Adrenal gland (tissue), 5 donors: ENCODE measurements around the gene SPPL3.

Source experiments
- POLR2A ChIP-seq, 2 donors: fragments of 450-650 bp; IDR thresholded peaks; one replicate each; pipeline ENCODE4 v1.6.1; 2017; ENCODE audit warnings: antibody characterized with exemption in 2 of 2, mild to moderate bottlenecking in 2 of 2, moderate library complexity in 1 of 2
- TF ChIP-seq, protein P1 (sequence below), 6 experiments: fragments of 450-650 bp in 4 of 6; fragments of 200-600 bp in 2 of 6; sonication (generic) in 1 of 6; IDR thresholded peaks; 1 replicate in 5 of 6; 2 replicates in 1 of 6; pipeline versions ENCODE4 v1.5.1 to v1.8.0; 2016 to 2021; ENCODE audit warnings: antibody characterized with exemption in 6 of 6, mild to moderate bottlenecking in 2 of 6, moderate library complexity in 1 of 6
- donor health status: DM: no; HTN: no; CAD: no.

DNA sequence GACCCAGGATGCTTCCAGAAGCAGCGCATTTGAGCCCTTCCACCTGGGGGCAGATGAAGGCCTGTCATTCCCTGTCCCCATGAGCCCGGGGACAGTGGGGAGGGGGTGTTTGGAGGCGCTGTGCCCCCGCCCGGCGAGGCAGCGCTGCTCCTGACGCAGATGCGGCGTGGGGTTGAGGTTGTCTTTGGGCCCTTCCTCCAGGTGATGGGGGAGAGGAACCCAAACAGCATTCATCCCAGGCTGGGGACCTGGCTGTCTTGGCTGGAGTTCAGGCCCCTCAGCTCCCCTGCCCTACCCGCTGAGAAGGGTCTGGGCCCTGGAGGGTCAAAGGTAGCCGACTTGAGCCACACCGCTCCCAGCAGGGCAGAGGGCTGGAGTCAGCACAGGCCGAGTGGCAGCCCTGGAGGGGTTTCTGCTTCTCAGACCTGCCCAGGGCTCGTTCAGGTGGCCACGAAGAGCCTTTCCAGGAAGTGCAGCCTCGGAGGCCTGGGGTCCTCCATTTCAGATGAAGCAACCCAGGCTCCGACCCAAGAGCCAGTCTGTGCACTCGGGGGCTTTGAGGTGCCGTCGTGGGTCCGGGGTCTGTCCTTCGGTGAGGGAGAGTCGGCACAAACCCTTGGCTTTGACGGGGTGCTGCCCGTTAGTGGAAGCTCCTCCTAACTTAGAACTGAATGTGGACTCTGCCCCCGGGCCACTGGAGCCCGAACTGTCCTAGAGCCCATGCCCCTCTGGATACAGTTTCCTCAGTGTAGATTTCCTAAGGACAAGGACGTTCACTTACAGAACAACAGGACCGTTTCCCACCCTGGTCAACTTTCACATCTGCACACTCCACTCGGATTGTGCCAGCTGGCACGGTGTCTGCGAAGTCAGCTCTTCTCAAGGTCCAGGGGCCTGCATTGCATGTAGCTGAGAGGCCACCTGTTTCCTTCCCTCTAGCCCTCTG lies 162.4 kb downstream of the SPPL3 start:
- TF ChIP-seq, protein P1, sequence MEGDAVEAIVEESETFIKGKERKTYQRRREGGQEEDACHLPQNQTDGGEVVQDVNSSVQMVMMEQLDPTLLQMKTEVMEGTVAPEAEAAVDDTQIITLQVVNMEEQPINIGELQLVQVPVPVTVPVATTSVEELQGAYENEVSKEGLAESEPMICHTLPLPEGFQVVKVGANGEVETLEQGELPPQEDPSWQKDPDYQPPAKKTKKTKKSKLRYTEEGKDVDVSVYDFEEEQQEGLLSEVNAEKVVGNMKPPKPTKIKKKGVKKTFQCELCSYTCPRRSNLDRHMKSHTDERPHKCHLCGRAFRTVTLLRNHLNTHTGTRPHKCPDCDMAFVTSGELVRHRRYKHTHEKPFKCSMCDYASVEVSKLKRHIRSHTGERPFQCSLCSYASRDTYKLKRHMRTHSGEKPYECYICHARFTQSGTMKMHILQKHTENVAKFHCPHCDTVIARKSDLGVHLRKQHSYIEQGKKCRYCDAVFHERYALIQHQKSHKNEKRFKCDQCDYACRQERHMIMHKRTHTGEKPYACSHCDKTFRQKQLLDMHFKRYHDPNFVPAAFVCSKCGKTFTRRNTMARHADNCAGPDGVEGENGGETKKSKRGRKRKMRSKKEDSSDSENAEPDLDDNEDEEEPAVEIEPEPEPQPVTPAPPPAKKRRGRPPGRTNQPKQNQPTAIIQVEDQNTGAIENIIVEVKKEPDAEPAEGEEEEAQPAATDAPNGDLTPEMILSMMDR (IDR thresholded peaks at IDR 0.05) = no peak
- TF ChIP-seq POLR2A (IDR thresholded peaks at IDR 0.05) = no peak
